Caco-2 (cell line): ENCODE results near the gene TFDP2. TPM values are rescaled to one million over a fixed set of nuclear protein-coding genes. Genes with fewer than 3 reads are reported as not detected.

ENCODE experiments used
- BruUV-seq: library from RNA; stranded (reverse); fragments of 400-500 nt; replicated peaks from 2 replicates; lab custom pipeline; 2021; lab: Mats Ljungman, UMichigan
- CTCF ChIA-PET: fragments of 300-600 bp; sonication (Branson Sonifier 250); formaldehyde crosslinking; loops from one replicate; lab custom pipeline; 2022; ENCODE audit warnings: antibody characterized with exemption; lab: Charles Lee
- POLR2A ChIA-PET: fragments of 300-600 bp; sonication (Branson Sonifier 250); formaldehyde crosslinking; loops from one replicate; lab custom pipeline; 2022; ENCODE audit warnings: antibody characterized with exemption; lab: Charles Lee
- DNase-seq, 2 experiments: peaks; one replicate each; pipeline versions ENCODE4 v3.0.0 to v3.0.0-alpha.2; 2020 to 2022
- H3K27me3 ChIP-seq: replicated peaks from 2 replicates; pipeline ENCODE4 v1.6.0; 2011; ENCODE audit warnings: low read length; ENCODE audit not compliant: control insufficient read depth, insufficient read depth
- H3K36me3 ChIP-seq: 2 replicates; pipeline ENCODE4 v1.5.1; 2011; ENCODE audit warnings: low read length; ENCODE audit not compliant: control insufficient read depth, insufficient read depth
- H3K4me1 ChIP-seq: fragments of 250-450 bp; sonication (Bioruptor Pico); 2 replicates; pipeline ENCODE4 v1.5.1; 2020; ENCODE audit warnings: mild to moderate bottlenecking
- H3K4me3 ChIP-seq: 2 replicates; pipeline ENCODE4 v1.5.1; 2011; ENCODE audit warnings: low read depth, mild to moderate bottlenecking, control low read depth, low read length
- H3K9me3 ChIP-seq: fragments of 250-450 bp; sonication (Bioruptor Pico); 2 replicates; pipeline ENCODE4 v1.5.1; 2020; ENCODE audit warnings: mild to moderate bottlenecking, moderate library complexity
- H3K27ac Mint-ChIP-seq: one replicate; pipeline ENCODE4 v1.8.0; 2022; ENCODE audit warnings: mixed read lengths; ENCODE audit not compliant: unreplicated experiment
- H3K27me3 Mint-ChIP-seq: one replicate; pipeline ENCODE4 v1.8.0; 2022; ENCODE audit warnings: mixed read lengths; ENCODE audit not compliant: insufficient read depth, unreplicated experiment
- H3K36me3 Mint-ChIP-seq: one replicate; pipeline ENCODE4 v1.8.0; 2022; ENCODE audit warnings: mild to moderate bottlenecking, mixed read lengths; ENCODE audit not compliant: insufficient read depth, unreplicated experiment
- H3K4me1 Mint-ChIP-seq: one replicate; pipeline ENCODE4 v1.8.0; 2022; ENCODE audit warnings: low read depth, mixed read lengths; ENCODE audit not compliant: unreplicated experiment
- H3K4me3 Mint-ChIP-seq: one replicate; pipeline ENCODE4 v1.8.0; 2022; ENCODE audit warnings: mild to moderate bottlenecking, moderate library complexity, mixed read lengths; ENCODE audit not compliant: unreplicated experiment
- H3K9me3 Mint-ChIP-seq: one replicate; pipeline ENCODE4 v1.8.0; 2022; ENCODE audit warnings: mixed read lengths; ENCODE audit not compliant: unreplicated experiment
- CTCF ChIP-seq, 2 experiments: fragments of 200-600 bp in 1 of 2; IDR thresholded peaks; 1 replicate in 1 of 2; 2 replicates in 1 of 2; pipeline versions ENCODE4 v1.5.1 to v1.8.0; 2011 to 2022; ENCODE audit warnings: antibody characterized with exemption in 1 of 2, control low read depth in 1 of 2, inconsistent platforms in 1 of 2, low read depth in 1 of 2, low read length in 1 of 2, mild to moderate bottlenecking in 1 of 2, moderate library complexity in 1 of 2; ENCODE audit not compliant: insufficient read depth in 1 of 2, severe bottlenecking in 1 of 2, unreplicated experiment in 1 of 2
- intact Hi-C: fragments of 100-400 bp; cut with micrococcal nuclease; formaldehyde crosslinking; loops from one replicate; pipeline ENCODE4 v1.10.0; 2022; ENCODE audit not compliant: unreplicated experiment
- total RNA-seq: library from RNA; stranded (reverse); gene quantifications from 2 replicates; pipeline ENCODE4 v1.2.3, GENCODE V29; 2022

The TFDP2 gene
- total RNA-seq, 1 experiment from 2014 or later, result 38.6 TPM

GRCh38 chr3:142053244-142053643 lies 96.1 kb downstream of the TFDP2 start:
- Histone ChIP-seq H3K9me3 (no peaks in the 10 kb centered on the region), H3K4me3 (no peak overlapping the region), H3K27me3 (no peaks in the 10 kb centered on the region), H3K4me1 (no peaks in the 10 kb centered on the region), H3K36me3 (no peaks in the 10 kb centered on the region; the same call in 1 of the 2 replicates)
- no TSS peak for BruUV-seq
- H3K4me1 Mint-ChIP-seq, result no peaks in the 10 kb centered on the region
- ChIA-PET POLR2A (no interaction called here), CTCF (no interaction called here)
- intact Hi-C loops, result no loop called here
- H3K27me3 Mint-ChIP-seq, result no peaks in the 10 kb centered on the region
- H3K9me3 Mint-ChIP-seq, result no peaks in the 10 kb centered on the region
- no peaks in the 10 kb centered on the region for H3K36me3 Mint-ChIP-seq
- no peak for DNase-seq
- no peak for TF ChIP-seq CTCF (IDR thresholded peaks at IDR 0.05; ENCODE audit: insufficient read depth in 1 of 2, low read depth in 1 of 2, low read length in 1 of 2, severe bottlenecking in 1 of 2, unreplicated experiment in 1 of 2)
- H3K4me3 Mint-ChIP-seq, result no peak overlapping the region
- H3K27ac Mint-ChIP-seq, result no peak overlapping the region

- CTCF ChIA-PET, result interaction anchor here (0.7 kb wide), 1 partner anchor 64 kb away, joined by 3 read pairs; no protein-coding TSS in a partner anchor
- no peaks in the 10 kb centered on the region for H3K27me3 Mint-ChIP-seq
- intact Hi-C loops, result no loop called here
Measured at GRCh38 chr3:142051351-142051750, 98.0 kb downstream of the TFDP2 start.

GRCh38 chr3:142047021-142047369 lies 102.3 kb downstream of the TFDP2 start:
- no TSS peak for BruUV-seq

More at GRCh38 chr3:142051351-142051750, 98.0 kb downstream of the TFDP2 start:
- no peak for TF ChIP-seq CTCF (IDR thresholded peaks at IDR 0.05; ENCODE audit: insufficient read depth in 1 of 2, low read depth in 1 of 2, low read length in 1 of 2, severe bottlenecking in 1 of 2, unreplicated experiment in 1 of 2)
- Histone ChIP-seq H3K4me3 (no peak overlapping the region), H3K36me3 (no peaks in the 10 kb centered on the region), H3K9me3 (no peaks in the 10 kb centered on the region), H3K4me1 (no peaks in the 10 kb centered on the region; the same call in 1 of the 2 replicates), H3K27me3 (no peaks in the 10 kb centered on the region)
- DNase-seq, result no peak
- no peak overlapping the region for H3K4me3 Mint-ChIP-seq
- no peaks in the 10 kb centered on the region for H3K9me3 Mint-ChIP-seq
- no peaks in the 10 kb centered on the region for H3K4me1 Mint-ChIP-seq
- H3K27ac Mint-ChIP-seq, result no peak overlapping the region
- peaks cover 2% of the 10 kb centered on the region for H3K36me3 Mint-ChIP-seq
- BruUV-seq, result no TSS peak
- POLR2A ChIA-PET, result no interaction called here

More at GRCh38 chr3:142047021-142047369, 102.3 kb downstream of the TFDP2 start:
- Mint-ChIP-seq H3K9me3 (no peaks in the 10 kb centered on the region), H3K27me3 (no peaks in the 10 kb centered on the region), H3K27ac (no peak overlapping the region), H3K4me1 (no peaks in the 10 kb centered on the region), H3K4me3 (no peak overlapping the region), H3K36me3 (peaks cover 6% of the 10 kb centered on the region)
- H3K9me3 ChIP-seq, result no peaks in the 10 kb centered on the region
- POLR2A ChIA-PET, result no interaction called here
- no peaks in the 10 kb centered on the region; the same call in 1 of the 2 replicates for H3K4me1 ChIP-seq
- no peak for DNase-seq
- no peaks in the 10 kb centered on the region for H3K36me3 ChIP-seq
- intact Hi-C loops, result no loop called here
- TF ChIP-seq CTCF (IDR thresholded peaks at IDR 0.05; ENCODE audit: insufficient read depth in 1 of 2, low read depth in 1 of 2, low read length in 1 of 2, severe bottlenecking in 1 of 2, unreplicated experiment in 1 of 2), result no peak
- no peak overlapping the region for H3K4me3 ChIP-seq
- H3K27me3 ChIP-seq, result no peaks in the 10 kb centered on the region
- CTCF ChIA-PET, result no interaction called here
